KBM-7 (cell line): ENCODE results near the gene MTO1.
A peak's percentile ranks its signal among the peaks of the same experiment; 100 is the strongest.
"Not testable (repeated sequence)": the region's sequence is repeated elsewhere in the genome, so short reads cannot be mapped to it uniquely, and the experiment has no call there.

Source experiments
- DNase-seq: peaks from one replicate; pipeline ENCODE4 v3.0.0-alpha.2; 2015
- in situ Hi-C: fragments of 300-500 bp; cut with MboI; formaldehyde crosslinking; loops from 2 replicates; pipeline ENCODE4 v1.14.3; 2020; ENCODE audit warnings: low sequenced_read_pairs, low pct_unique_long_range_greater_than_20kb, mixed read lengths

Gene MTO1, protein sequence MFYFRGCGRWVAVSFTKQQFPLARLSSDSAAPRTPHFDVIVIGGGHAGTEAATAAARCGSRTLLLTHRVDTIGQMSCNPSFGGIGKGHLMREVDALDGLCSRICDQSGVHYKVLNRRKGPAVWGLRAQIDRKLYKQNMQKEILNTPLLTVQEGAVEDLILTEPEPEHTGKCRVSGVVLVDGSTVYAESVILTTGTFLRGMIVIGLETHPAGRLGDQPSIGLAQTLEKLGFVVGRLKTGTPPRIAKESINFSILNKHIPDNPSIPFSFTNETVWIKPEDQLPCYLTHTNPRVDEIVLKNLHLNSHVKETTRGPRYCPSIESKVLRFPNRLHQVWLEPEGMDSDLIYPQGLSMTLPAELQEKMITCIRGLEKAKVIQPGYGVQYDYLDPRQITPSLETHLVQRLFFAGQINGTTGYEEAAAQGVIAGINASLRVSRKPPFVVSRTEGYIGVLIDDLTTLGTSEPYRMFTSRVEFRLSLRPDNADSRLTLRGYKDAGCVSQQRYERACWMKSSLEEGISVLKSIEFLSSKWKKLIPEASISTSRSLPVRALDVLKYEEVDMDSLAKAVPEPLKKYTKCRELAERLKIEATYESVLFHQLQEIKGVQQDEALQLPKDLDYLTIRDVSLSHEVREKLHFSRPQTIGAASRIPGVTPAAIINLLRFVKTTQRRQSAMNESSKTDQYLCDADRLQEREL

DNA sequence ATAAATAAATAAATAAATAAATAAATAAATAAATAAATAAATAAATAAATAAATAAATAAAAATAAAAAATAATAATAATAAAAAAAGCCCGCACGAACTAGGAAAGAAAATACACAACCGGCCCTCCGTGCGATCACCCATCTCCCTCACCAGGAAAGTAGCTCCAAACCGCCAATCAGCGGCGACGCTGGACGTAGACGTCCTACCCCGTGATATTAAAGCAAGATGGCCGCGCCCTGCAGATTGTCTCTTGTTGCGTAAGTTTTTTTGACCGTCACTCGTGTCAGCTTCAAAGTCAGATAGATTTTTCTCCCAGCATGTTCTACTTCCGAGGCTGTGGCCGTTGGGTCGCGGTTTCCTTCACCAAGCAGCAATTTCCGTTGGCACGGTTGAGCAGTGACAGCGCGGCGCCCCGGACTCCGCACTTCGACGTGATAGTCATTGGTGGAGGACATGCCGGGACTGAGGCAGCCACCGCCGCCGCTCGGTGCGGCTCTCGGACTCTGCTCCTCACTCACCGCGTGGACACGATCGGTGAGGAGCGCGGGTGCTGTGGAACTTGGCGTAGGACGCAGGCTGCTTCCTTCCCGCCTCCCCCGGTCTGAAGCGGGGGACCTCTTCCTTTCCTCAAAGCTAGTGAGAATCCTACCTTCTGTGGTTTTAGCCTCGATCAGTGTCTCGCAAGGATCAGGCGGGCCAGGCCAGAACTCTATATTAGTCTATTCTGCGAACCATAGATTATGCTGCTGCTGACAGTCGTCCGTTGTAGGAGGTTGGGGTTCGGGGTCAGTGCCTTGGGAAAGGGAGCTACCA, at the start of gene MTO1:
MTO1 (plus strand) TSS at position 201 of the 814 bp plus-strand sequence; CDS start at position 319, 118 bp downstream.
- peak; percentile 95 for DNase-seq
- in situ Hi-C loops: no loop called here

- in situ Hi-C loops: no loop called here
Measured at GRCh38 chr6:73413102-73413501, 48.4 kb upstream of the MTO1 start.

GRCh38 chr6:73418081-73418741, 43.3 kb upstream of the MTO1 start:
- no peak for DNase-seq
- in situ Hi-C loops: no loop called here

More at GRCh38 chr6:73413102-73413501, 48.4 kb upstream of the MTO1 start:
- DNase-seq: no peak

GRCh38 chr6:73421534-73421933, 40.0 kb upstream of the MTO1 start:
- DNase-seq: no peak
- in situ Hi-C loops: no loop called here

- DNase-seq: no peak
- in situ Hi-C loops: no loop called here
Measured at GRCh38 chr6:73435236-73435635, 26.3 kb upstream of the MTO1 start.

DNA sequence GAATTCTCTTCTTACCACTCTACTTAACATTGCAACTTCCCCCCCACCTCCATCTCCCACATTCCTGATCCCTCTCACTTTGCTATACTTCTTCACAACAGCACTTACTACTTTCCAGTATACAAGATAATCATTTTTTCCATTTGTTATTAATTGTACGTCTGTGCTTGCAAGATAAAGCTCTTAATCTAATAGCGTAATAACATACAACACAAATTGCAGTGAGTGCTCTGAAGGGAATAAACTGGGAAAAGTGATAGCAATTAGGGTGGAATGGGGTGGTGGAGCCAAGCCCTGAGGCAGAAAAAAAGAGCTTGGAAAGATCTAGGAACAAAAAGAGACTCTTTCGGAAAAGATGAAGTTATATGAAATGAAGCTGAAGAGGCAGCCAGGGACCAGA, 18.0 kb upstream of the MTO1 start:
- no peak for DNase-seq
- in situ Hi-C loops: no loop called here

- DNase-seq: peak; percentile 77
- in situ Hi-C loops: no loop called here
Measured at GRCh38 chr6:73451223-73452106, 10.1 kb upstream of the MTO1 start.

- in situ Hi-C loops: no loop called here
- peak; percentile 93 for DNase-seq
Measured at GRCh38 chr6:73452107-73452461, 9.5 kb upstream of the MTO1 start, which contains the start of gene CGAS. Gene CGAS (minus strand): TSS chr6:73452297. CDS start chr6:73452181, 116 bp downstream.

GRCh38 chr6:73455865-73456629, 5.5 kb upstream of the MTO1 start:
- in situ Hi-C loops: no loop called here
- peak; percentile 69 for DNase-seq

- in situ Hi-C loops: not testable (repeated sequence)
Measured at GRCh38 chr6:73459474-73459873, 2.1 kb upstream of the MTO1 start.

GRCh38 chr6:73460056-73460455, 1.5 kb upstream of the MTO1 start:
- no peak for DNase-seq
- in situ Hi-C loops: no loop called here

More at GRCh38 chr6:73459474-73459873, 2.1 kb upstream of the MTO1 start:
- not testable (repeated sequence) for DNase-seq

- in situ Hi-C loops: no loop called here
- DNase-seq: no peak
Measured at GRCh38 chr6:73471686-73472290, 10.3 kb downstream of the MTO1 start.

DNA sequence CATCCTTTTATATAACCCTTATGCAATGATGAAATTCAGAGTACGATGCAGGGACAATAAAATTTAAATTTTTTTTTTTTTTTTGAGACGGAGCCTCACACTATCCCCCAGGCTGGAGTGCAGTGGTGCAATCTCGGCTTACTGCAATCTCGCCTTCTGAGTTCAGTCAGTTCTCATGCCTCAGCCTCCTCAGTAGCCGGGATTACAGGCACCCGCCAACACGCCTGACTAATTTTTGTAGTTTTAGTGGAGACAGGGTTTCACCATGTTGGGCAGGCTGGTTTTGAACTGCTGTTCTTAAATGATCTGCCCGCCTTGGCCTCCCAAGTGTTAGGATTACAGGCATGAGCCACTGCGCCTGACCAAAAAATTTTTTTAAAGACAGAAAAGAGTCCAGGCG, 15.2 kb downstream of the MTO1 start:
- in situ Hi-C loops: no loop called here
- no peak for DNase-seq

DNA sequence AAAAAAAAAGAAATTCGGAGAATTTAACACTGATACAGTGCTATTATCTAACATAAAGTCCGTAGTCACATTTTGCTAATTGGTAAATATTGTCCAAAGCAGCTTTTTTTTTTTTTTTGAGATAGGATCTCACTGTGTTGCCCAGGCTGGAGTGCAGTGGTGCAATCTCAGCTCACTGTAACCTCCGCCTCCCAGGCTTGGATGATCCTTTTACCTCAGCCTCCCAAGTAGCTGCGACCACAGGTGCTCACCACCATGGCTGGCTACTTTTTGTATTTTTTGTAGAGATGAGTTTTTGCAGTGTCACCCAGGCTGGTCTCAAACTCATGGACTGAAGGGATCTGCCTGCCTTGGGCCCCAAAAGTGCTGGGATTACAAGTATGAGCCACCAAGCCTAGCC, 15.9 kb downstream of the MTO1 start:
- DNase-seq: no peak
- in situ Hi-C loops: no loop called here

DNA sequence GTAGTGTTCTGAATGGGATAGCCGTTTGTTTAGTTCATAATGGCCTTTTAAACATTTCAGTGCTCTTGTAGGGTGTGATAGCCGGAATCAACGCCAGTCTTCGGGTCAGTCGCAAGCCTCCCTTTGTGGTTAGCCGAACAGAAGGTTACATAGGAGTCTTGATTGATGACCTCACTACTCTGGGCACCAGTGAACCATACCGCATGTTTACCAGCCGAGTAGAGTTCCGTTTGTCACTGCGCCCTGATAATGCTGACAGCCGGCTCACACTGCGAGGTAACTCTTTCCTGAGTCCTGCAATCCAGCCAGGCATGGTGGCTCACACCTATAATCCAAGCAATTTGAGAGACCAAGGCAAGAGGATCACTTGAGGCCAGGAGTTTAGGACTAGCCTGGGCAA, 20.4 kb downstream of the MTO1 start:
- in situ Hi-C loops: no loop called here
- DNase-seq: no peak

DNA sequence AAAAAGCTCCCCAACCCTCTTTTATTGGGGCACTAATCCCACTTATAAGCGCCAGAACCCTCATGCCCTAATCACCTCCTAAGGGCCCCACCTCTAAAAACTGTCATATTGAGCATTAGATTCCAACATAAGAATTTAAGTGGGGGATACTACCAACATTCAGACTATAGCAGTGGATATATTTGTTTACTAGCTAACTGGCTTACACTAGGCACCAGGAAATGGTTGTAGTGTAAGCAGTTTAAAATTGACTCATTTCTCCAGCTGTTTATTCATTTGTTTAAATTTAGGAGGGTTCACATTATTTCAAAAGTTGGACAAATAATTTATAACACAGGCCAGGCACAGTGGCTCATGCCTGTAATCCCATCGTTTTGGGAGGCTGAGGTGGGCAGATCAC, 22.9 kb downstream of the MTO1 start:
- DNase-seq: no peak
- in situ Hi-C loops: no loop called here

- no peak for DNase-seq
- in situ Hi-C loops: no loop called here
Measured at GRCh38 chr6:73487473-73487872, 25.9 kb downstream of the MTO1 start.
